ENCODE data around the gene PEX26. TPM values are rescaled to one million over a fixed set of nuclear protein-coding genes. Genes with fewer than 3 reads are reported as not detected.

Gene PEX26
- total and polyA plus RNA-seq, 2 donors (not counting 3 experiments of a cell fraction or from before 2014, with no cell fraction given), result 25.6 to 44.4 TPM

GRCh38 chr22:18126606-18127005, 48.8 kb downstream of the PEX26 start:
- no peaks in the 10 kb centered on the region for H3K36me3 ChIP-seq (ENCODE audit: control insufficient read depth in 2 of 2, extremely low read depth in 1 of 2, insufficient read depth in 2 of 2, low read length in 2 of 2)
- no peak overlapping the region for H2AFZ ChIP-seq (ENCODE audit: low read depth, low read length)
- H3K27ac ChIP-seq (ENCODE audit: insufficient read depth, low read depth, low read length), result no peak overlapping the region
- no peaks in the 10 kb centered on the region for H4K20me1 ChIP-seq (replicated peaks; ENCODE audit: control insufficient read depth, extremely low read depth, insufficient read depth, low read length)
- no peak overlapping the region for H3K9ac ChIP-seq (replicated peaks; ENCODE audit: extremely low read depth, insufficient read depth, low read length)
- H3K79me2 ChIP-seq (ENCODE audit: control insufficient read depth, insufficient read depth, low read length), result no peaks in the 10 kb centered on the region
- dilution Hi-C loops (cut with MboI; ENCODE audit: extremely low pct_ligation_motif_present, low sequenced_read_pairs) (no loop called here), intact Hi-C loops (cut with micrococcal nuclease) (no loop called here)
- no peak overlapping the region for H3K4me2 ChIP-seq (ENCODE audit: insufficient read depth, low read length)
- TF ChIP-seq JUN (IDR thresholded peaks at IDR 0.05; ENCODE audit: borderline replicate concordance, insufficient read depth, insufficient read length, low read depth) (no peak), POLR2AphosphoS5 (IDR thresholded peaks at IDR 0.05; ENCODE audit: insufficient read depth, low read depth, low read length) (no peak), GATA2 (IDR thresholded peaks at IDR 0.05; ENCODE audit: insufficient read depth, insufficient read length, low read depth, low read length) (no peak), MYC (IDR thresholded peaks at IDR 0.05; ENCODE audit: low read depth, low read length) (no peak), CTCF (IDR thresholded peaks at IDR 0.05; ENCODE audit: extremely low read depth in 1 of 2, insufficient read depth in 1 of 2, low read depth in 1 of 2, low read length in 2 of 2) (no peak), EZH2 (IDR thresholded peaks at IDR 0.05; ENCODE audit: borderline replicate concordance, low read depth, low read length, severe bottlenecking) (no peak), FOS (IDR thresholded peaks at IDR 0.05; ENCODE audit: borderline replicate concordance, insufficient read depth, low read length) (no peak)
- ChIA-PET CTCF (no interaction called here), POLR2A (no interaction called here)
- no peak overlapping the region for H3K4me3 ChIP-seq (replicated peaks in 1 of 3; ENCODE audit: insufficient read depth in 1 of 3, low read depth in 1 of 3, low read length in 3 of 3)
- BruUV-seq (replicated peaks), result no TSS peak
- FAIRE-seq, result no peak
- H3K4me1 ChIP-seq (ENCODE audit: control insufficient read depth, extremely low read depth, insufficient read depth, low read length), result no peaks in the 10 kb centered on the region
- H3K9me1 ChIP-seq (replicated peaks; ENCODE audit: control insufficient read depth, extremely low read depth, insufficient read depth, low read length), result no peaks in the 10 kb centered on the region
- no peaks in the 10 kb centered on the region for H3K9me3 ChIP-seq (replicated peaks; ENCODE audit: control insufficient read depth, insufficient read depth, low read length)
- no peaks in the 10 kb centered on the region for H3K27me3 ChIP-seq (ENCODE audit: control insufficient read depth in 2 of 2, insufficient read depth in 2 of 2, low read length in 2 of 2)
- no peak for DNase-seq (ENCODE audit: low read depth, low spot score)

All from endothelial cell of umbilical vein (primary cell).